GM19324 (cell line): ENCODE data around the gene CACNA1C.

Source experiments
- ATAC-seq: cut with Tn5 transposase; IDR thresholded peaks from one replicate; pipeline ENCODE4 v1.9.1; 2021; ENCODE audit warnings: mild to moderate bottlenecking, moderate library complexity; ENCODE audit not compliant: unreplicated experiment, low FRiP score

Gene CACNA1C

GRCh38 chr12:2523844-2524243 lies 471.1 kb downstream of the CACNA1C start:
- ATAC-seq, result no peak

GRCh38 chr12:2526371-2526770 lies 473.6 kb downstream of the CACNA1C start:
- ATAC-seq, result no peak

GRCh38 chr12:2528001-2528400 lies 475.2 kb downstream of the CACNA1C start:
- ATAC-seq, result no peak

- ATAC-seq, result no peak
Observed at GRCh38 chr12:2529807-2530206, 477.0 kb downstream of the CACNA1C start.

- ATAC-seq, result no peak
Observed at GRCh38 chr12:2531371-2531770, 478.6 kb downstream of the CACNA1C start.

GRCh38 chr12:2533036-2533435 lies 480.2 kb downstream of the CACNA1C start:
- no peak for ATAC-seq

- ATAC-seq, result no peak
Observed at GRCh38 chr12:2535583-2536204, 482.9 kb downstream of the CACNA1C start.

- ATAC-seq, result no peak
Observed at GRCh38 chr12:2536724-2537123, 483.9 kb downstream of the CACNA1C start.

- no peak for ATAC-seq
Observed at GRCh38 chr12:2537868-2538541, 485.2 kb downstream of the CACNA1C start.

GRCh38 chr12:2539938-2540337 lies 487.2 kb downstream of the CACNA1C start:
- no peak for ATAC-seq

- no peak for ATAC-seq
Observed at GRCh38 chr12:2540535-2540941, 487.8 kb downstream of the CACNA1C start.

- ATAC-seq, result no peak
Observed at GRCh38 chr12:2541631-2542204, 488.9 kb downstream of the CACNA1C start.

GRCh38 chr12:2543801-2544200 lies 491.0 kb downstream of the CACNA1C start:
- ATAC-seq, result no peak

- no peak for ATAC-seq
Observed at GRCh38 chr12:2544230-2544629, 491.4 kb downstream of the CACNA1C start.

- no peak for ATAC-seq
Observed at GRCh38 chr12:2547273-2548044, 494.7 kb downstream of the CACNA1C start.

GRCh38 chr12:2548081-2548480 lies 495.3 kb downstream of the CACNA1C start:
- no peak for ATAC-seq

GRCh38 chr12:2550561-2551411 lies 498.0 kb downstream of the CACNA1C start:
- ATAC-seq, result no peak

- no peak for ATAC-seq
Observed at GRCh38 chr12:2551412-2551900, 498.7 kb downstream of the CACNA1C start.

GRCh38 chr12:2552000-2552756 lies 499.4 kb downstream of the CACNA1C start:
- ATAC-seq, result no peak
